Left lobe of liver (tissue), 2 donors: ENCODE results near the gene SERPINI2. TPM values are rescaled to one million over a fixed set of nuclear protein-coding genes. Genes with fewer than 3 reads are reported as not detected.
"Not testable (repeated sequence)": the region's sequence is repeated elsewhere in the genome, so short reads cannot be mapped to it uniquely, and the experiment has no call there.

Experiments
- ATAC-seq: fragments of 200-7000 bp; cut with Tn5 transposase; one replicate; pipeline ENCODE4 v1.9.1; 2020; ENCODE audit warnings: mild to moderate bottlenecking, moderate library complexity
- DNase-seq: peaks from one replicate; pipeline ENCODE4 v3.0.0-alpha.2; 2020; ENCODE audit warnings: low spot score
- total RNA-seq: library from RNA; stranded (reverse); gene quantifications from one replicate; pipeline ENCODE4 v1.2.1, GENCODE V29; 2021
- donor health status: DM: no; HTN: no; CAD: no; lungs with moderate emphysema.
- donor health status: DM: no; HTN: yes; CAD: no.

Gene SERPINI2
- total RNA-seq, 1 donor from 2014 or later: 0.15 TPM

GRCh38 chr3:167451282-167451681 is 22.6 kb downstream of the SERPINI2 start:
- DNase-seq: no peak
- ATAC-seq: no peak

- ATAC-seq: no peak
- no peak for DNase-seq
Measured at GRCh38 chr3:167450675-167451074, 23.2 kb downstream of the SERPINI2 start.

- DNase-seq: no peak
- no peak for ATAC-seq
Measured at GRCh38 chr3:167450195-167450594, 23.6 kb downstream of the SERPINI2 start.

- ATAC-seq (no peak), DNase-seq (no peak)
Measured at GRCh38 chr3:167445491-167445890, 28.4 kb downstream of the SERPINI2 start.

GRCh38 chr3:167441256-167441655 is 32.6 kb downstream of the SERPINI2 start:
- ATAC-seq: no peak

GRCh38 chr3:167437428-167438139 is 36.3 kb downstream of the SERPINI2 start:
- no peak for ATAC-seq

More at GRCh38 chr3:167441256-167441655, 32.6 kb downstream of the SERPINI2 start:
- no peak for DNase-seq

GRCh38 chr3:167426962-167427361 is 46.9 kb downstream of the SERPINI2 start:
- DNase-seq, ATAC-seq: not testable (repeated sequence)

More at GRCh38 chr3:167437428-167438139, 36.3 kb downstream of the SERPINI2 start:
- no peak for DNase-seq

GRCh38 chr3:167422396-167422795 is 51.4 kb downstream of the SERPINI2 start:
- not testable (repeated sequence) for ATAC-seq

GRCh38 chr3:167409611-167410010 is 64.2 kb downstream of the SERPINI2 start:
- ATAC-seq: no peak
- no peak for DNase-seq

More at GRCh38 chr3:167422396-167422795, 51.4 kb downstream of the SERPINI2 start:
- not testable (repeated sequence) for DNase-seq

GRCh38 chr3:167406876-167407492 is 66.9 kb downstream of the SERPINI2 start:
- DNase-seq (no peak), ATAC-seq (peak; percentile 62)

- ATAC-seq (no peak), DNase-seq (no peak)
Measured at GRCh38 chr3:167397826-167398225, 76.0 kb downstream of the SERPINI2 start.

GRCh38 chr3:167396075-167396474 is 77.8 kb downstream of the SERPINI2 start:
- DNase-seq: no peak
- ATAC-seq: no peak

GRCh38 chr3:167394003-167394402 is 79.8 kb downstream of the SERPINI2 start:
- DNase-seq: no peak

More at GRCh38 chr3:167394003-167394402, 79.8 kb downstream of the SERPINI2 start:
- ATAC-seq: no peak

Other genes starting within 250 kb of the SERPINI2 start
- gene ZBBX, start 93.7 kb downstream of the SERPINI2 start, total RNA-seq: not detected
- not detected for gene WDR49, start 179.9 kb upstream of the SERPINI2 start, total RNA-seq